Measurements from ENCODE around the gene ESYT1.
A peak's percentile ranks its signal among the peaks of the same experiment; 100 is the strongest.

The ESYT1 gene

DNA sequence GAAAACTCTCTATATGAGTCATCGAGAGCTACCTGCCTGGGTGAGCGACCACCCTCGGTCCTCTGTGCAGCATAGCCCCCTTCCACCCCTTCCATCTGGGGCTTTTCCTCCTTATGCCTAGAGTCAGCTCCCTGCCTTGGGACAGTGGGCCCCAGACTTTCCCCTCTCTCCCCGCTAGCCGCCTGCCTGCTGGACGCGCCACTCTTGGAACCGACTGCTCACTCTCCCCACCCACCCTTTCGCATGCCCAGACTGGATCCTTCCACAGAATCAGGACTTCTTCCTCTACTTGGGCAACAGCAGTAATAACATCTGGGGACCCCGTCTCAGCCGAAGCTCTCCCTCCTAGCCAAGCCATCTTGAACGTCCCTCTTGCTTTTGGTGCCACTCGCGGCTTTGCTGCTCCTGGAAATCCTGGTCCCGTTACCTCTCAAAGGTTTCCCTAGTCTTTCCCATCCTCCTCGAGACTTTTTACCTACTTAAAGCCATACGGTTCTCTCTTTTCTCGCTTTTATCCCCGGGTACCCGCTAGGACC lies 671 bp downstream of the ESYT1 start:
- DNase-seq (ENCODE audit: low spot score) = peak; percentile 26

DNA sequence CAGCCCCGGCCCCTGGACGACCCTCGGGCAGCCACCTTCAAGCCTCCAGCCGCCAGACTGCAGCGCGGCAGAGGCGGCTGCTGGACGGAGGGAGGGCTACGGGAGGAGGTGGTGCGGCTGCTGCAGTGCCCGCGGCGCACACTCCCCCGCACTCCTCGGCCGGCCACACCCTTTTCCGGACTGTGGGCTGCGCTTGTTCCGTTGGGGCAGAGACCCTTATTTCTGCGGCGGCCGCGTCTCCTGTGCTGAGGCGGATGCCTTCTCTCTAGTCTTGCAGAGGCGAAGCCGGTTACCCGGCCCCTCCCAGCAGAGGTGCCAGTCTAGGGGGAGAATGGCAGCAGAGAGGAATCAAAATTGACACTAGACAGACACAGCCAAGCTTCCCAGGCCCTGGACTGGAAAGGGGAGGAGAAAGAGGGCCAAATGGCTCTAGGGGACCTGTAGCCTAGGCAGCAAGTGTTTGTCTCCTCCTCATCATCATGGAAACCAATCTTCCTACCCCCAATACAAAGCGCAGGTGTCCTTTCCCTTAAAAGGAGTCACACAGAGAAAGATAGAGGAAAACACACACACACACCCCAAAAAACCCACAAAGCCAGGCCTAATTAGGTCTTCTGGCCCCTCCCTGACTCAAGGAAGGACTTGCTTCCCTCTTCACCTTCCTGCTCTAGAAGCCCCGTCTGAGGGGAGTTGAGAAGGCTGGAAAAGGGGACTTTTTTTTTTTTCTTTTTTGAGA lies 1.3 kb downstream of the ESYT1 start:
- peak; percentile 69 for DNase-seq (ENCODE audit: low spot score)

DNA sequence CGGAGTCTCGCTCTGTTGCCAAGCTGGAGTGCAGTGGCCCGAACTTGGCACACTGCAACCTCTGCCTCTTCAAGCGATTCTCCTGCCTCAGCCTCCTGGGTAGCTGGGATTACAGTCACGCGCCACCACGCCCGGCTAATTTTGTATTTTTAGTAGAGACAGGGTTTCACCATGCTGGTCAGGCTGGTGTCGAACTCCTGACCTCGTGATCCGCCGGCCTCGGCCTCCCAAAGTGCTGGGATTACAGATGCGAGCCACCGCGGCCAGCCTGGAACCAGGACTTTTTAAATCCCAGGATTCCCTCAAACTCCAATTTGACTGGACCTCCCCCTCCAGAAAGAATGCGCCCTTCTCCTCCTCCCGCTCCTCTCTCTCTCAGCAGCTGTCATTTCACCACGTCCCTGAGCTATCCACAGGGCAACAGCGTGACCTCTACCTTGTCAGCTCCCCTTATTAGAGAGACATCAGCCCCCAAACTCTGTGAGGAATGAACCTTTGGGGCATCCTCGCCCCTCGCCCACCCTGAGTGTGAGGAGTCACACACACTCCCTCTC lies 2.0 kb downstream of the ESYT1 start:
- DNase-seq (ENCODE audit: low spot score) = no peak

DNA sequence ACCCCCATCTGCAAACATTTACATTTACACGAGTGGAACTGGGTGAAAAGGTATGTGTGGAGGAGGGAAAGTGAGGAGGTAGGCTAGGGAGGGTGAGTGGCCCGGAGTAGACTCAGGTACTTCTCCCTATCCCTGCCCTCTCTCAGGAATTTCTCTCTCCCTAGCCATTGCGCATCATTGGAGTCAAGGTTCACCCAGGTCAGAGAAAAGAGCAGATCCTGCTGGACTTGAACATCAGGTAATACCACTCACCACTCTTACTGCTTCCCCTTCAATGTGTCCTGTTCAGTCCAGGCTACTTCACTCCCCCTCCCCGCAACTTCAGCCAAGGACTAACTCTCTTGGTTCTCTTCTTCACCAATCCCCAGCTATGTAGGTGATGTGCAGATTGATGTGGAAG lies 2.8 kb downstream of the ESYT1 start:
- no peak for DNase-seq (ENCODE audit: low spot score)

DNA sequence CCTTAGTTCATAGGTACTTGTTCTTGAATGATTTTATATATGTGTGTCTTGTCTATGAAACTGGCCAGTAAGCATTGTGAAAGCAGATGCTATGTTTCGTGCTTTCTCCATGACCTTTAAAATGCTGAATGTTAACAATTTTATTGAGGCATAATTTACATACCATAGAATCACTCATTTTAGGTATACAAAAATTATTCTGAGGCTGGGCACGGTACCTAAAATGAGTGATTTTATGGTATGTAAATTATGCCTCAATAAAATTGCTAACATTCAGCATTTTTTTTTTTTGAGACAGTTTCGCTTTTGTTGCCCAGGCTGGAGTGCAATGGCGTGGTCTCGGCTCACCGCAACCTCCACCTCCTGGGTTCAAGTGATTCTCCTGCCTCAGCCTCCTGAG lies 6.8 kb downstream of the ESYT1 start:
- DNase-seq (ENCODE audit: low spot score) = no peak

DNA sequence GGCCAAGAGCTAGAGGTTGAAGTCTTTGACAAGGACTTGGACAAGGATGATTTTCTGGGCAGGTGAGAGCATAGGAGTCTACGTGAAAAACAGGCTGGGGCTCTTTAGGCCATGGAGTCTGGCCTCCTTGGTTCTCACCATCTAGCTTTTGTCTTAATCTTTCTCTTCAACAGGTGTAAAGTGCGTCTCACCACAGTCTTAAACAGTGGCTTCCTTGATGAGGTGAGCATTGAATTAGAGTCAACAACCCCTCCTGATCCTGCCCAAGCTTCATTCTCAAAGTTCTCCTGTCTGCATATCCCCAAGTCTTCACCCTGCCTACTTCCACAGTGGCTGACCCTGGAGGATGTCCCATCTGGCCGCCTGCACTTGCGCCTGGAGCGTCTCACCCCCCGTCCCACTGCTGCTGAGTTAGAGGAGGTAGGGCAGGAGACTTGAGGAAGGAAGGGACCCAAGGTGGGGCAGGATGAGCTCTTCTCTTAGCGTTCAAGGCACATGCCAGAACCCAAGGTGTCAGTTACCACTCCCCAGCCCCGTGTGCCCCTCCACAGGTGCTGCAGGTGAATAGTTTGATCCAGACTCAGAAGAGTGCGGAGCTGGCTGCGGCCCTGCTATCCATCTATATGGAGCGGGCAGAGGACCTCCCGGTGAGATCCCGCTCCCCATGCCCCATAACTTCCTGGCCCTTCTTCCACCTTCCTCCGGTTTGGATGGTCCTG lies 9.9 kb downstream of the ESYT1 start:
- no peak for DNase-seq (ENCODE audit: low spot score)

DNA sequence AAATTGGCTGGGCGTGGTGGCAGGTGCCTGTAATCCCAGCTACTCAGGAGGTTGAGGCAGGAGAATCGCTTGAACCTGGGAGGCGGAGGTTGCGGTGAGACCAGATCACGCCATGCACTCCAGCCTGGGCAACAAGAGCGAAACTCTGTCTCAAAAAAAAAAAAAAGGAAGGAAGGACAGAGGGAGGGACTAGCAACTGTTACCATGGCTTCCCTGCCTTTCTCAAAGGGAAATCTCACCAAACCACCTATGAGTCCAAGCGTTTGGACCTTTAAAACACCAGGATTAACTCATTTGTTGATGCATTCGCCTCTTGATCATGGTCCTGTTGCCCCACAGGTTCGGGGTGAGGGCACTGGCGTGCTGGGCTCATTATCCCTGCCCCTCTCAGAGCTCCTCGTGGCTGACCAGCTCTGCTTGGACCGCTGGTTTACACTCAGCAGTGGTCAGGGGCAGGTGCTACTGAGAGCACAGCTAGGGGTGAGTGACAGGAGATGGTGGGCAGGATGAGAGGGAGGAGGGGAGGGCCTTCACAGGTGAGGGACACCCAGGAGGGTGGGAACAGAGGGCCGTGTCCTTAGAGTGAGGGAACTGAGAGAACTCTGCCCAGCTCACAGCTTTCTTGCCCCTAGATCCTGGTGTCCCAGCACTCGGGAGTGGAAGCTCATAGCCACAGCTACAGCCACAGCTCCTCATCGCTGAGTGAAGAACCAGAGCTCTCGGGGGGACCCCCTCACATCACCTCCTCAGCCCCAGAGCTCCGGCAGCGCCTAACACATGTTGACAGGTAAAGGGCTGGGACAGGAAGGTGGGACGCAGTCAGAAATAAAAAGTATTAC lies 14.1 kb downstream of the ESYT1 start:
- no peak for DNase-seq (ENCODE audit: low spot score)

DNA sequence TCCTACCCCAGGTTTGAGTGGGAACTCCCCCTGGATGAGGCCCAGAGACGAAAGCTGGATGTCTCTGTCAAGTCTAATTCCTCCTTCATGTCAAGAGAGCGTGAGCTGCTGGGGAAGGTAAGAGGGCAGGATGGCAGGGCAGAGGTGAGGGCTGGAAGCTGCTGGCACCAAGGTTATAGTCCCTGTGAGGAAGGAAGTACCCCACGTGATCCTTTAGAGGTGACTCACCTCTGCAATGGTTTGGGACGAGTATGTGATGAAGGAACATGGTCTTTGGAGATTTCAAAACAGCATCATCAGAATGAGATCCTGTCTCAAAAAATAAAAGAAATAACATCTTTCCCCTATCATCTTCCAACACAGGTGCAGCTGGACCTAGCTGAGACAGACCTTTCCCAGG lies 15.2 kb downstream of the ESYT1 start:
- no peak for DNase-seq (ENCODE audit: low spot score)

DNA sequence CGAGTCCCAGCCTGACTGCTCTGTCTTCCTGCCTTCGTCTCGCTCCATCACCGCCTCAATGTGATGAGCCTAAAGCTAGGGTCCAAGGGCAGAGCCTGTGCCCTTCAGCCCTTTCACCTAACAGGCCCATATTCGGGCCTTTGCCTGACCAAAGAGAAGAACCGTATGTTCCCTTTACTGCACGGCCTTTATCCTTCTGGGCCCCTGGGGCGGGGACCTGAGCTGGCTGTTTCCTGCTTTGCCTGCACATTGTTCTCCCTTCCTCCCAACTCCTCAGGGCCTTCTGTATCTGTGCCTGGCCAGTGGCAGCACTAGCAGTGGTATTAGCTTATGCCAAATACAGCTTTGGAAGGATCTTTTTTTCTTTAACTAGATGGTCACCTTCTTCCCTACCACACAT lies 15.8 kb downstream of the ESYT1 start:
- DNase-seq (ENCODE audit: low spot score) = no peak

DNA sequence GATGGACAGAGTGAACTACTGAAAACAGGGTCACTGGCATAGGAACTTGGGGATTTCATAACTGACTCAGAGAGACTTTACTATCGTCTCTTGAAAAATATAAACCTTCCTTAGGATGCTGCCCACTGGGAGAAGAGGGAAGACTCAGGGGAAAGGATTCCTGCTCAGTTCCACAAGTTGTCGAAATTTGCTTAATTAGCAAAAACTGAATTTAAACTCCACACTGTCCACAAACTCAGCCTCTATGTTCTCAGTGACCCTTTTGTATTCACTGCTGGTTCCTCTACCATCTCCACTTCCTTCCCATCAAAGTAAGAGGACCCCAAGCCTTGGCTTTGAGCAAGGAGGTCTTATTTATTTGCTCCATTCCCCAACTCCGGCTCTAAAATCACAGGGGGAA lies 17.1 kb downstream of the ESYT1 start:
- no peak for DNase-seq (ENCODE audit: low spot score)

DNA sequence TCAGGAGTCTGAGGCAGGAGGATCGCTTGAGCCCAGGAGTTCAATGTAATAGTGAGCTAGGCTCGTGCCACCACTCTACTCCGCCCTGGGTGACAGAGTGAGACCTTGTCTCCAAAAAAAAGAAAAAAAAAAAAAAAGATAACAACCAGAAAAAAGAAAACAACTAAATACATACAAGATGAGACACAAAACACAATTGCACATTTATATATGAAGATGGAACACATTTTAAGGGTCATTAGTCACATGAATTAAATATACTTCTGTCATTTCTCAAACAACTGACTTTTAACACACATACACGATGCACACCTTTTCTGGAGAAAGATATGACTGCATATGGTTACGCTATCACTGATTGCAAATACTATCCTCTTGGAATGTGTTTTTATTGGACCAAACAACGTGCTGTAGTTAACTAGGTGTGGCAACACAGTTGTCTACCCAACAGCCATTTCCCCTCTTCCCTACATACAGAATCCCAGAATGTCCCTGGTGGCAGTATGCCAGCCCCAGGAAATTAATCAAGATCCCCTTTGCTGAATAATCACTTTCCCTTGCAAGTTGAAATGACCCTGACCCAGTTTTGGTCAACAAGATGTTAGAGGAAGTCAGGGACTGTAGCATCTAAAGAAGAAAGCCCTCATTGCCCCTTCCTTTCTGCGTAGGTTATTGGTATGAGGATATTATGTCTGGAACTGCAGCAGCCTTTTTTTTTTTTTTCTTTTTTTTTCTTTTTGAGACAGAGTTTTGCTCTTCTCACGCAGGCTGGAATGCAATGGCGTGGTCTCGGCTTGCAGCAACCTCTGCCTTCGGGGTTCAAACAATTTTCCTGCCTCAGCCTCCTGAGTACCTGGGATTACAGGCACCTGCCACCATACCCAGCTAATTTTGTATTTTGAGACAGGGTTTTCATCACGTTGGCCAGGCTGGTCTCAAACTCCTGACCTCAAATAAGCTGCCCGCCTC lies 18.7 kb downstream of the ESYT1 start:
- peak; percentile 22 for DNase-seq (ENCODE audit: low spot score)

DNA sequence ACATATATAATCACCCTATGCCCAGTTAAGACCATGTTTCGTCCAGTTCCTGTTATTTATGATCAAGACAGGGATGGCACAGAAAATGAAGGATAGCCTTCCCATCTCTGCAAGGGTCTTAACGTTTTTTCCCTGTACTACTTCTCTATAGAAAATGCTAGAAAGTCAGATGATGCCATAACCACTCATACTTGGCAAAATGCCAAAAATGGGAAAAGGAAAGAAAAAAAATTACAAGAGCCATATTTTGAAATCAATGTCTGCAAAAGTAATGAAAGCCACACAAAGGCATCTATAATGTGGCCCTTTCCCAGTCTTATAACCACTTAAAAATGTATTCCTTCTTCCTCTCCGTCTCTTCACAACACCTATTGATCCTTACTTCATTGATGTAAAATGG lies 22.5 kb downstream of the ESYT1 start:
- DNase-seq (ENCODE audit: low spot score) = peak; percentile 13

DNA sequence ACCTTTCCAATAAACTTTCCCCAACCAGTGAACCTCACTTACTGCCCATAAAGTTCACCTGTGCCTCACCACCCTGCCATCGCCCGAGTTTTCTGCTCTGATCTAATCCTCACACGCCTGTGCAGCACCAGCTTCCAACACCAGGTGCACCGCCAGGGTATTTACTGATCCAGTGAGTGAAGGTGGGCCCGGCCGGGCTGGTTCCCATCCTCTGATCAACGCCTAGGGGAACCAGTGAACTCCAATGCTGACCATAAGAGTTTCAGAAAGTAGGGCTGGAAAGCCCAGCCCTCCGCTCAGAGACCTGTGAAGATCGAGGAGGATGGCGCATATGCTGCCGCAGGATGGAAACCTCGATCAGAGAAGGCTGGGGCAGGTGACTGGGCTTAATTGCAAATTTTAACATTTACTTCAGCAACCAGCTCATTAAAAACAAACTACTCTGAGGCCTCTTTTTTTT lies 23.6 kb downstream of the ESYT1 start:
- peak; percentile 81 for DNase-seq (ENCODE audit: low spot score)

DNA sequence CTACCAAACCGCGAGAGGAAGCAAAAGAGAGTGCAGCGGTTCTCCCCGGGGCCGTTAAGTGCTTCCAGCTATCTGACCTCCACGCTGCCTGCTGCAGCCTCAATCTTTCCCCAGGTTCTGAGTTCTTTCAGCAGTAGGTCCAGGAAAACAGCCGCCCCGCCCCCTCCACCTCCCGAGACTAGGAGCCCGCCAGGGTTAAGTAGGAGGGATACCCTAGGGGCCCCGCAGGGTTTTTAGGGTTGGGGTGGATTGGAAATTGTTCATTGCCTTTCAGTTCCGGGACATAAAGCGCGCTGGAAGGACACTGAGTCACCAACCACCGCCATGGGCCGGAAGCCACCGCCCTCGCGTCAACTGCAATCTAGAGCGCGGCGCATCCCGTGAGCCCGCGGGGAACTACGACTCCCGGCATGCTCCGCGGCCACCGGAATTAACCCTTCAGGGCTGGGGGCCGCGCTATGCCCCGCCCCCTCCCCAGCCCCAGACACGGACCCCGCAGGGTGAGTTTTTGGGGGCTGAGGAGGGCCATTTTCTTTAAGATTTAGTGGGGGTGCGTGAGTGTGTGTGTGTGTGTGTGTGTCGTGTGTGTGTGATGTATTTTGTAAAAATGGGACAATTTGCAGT lies 24.2 kb downstream of the ESYT1 start, which contains the start of gene MYL6B:
TSS of gene MYL6B (plus strand) at position 456 of the 624 bp plus-strand sequence. CDS start 1,332 bp downstream, outside the sequence.
- peak; percentile 92 for DNase-seq (ENCODE audit: low spot score)

DNA sequence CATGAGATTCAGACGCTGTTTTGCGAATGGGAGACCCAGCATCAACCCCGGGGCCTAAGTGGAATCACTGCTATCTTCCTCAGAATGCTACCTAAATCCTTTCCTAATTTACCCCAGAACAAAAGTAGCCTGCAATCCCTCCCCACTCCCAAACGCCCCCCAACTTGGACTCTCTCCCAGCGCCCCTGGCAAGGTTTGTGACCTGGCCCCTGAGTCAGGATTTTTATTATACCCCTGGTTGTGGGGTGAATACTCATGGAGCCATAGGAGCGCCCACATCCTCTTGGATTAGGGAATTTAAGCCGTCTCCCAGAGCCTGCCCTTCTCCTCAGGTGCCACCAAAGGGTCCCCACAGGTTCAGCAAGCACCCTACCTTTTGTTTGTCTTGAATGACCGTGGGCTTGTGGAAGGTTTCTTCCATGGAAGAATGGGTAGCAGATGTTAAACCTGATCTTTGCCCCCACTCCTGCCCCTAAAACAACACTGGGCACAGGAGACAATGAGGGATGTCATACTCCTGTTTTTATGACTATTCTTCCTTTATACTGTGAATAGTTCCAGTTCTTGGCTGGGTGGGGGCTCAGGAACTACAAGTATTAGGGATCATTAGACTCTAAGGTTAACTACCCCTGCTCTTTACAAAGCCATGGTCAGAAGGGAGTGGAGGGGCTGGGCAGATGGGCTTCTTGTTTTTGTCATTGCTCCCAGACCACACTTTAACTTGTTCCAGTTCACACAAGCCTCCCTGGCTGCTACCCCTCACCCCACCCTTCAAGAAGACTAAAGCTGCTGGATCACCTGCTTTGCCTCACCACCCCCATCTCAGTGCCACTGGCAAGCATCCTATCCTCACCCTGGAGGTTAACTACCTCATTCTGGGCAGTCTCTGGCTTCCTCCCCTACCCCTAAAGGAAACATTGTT lies 24.9 kb downstream of the ESYT1 start:
- peak; percentile 9 for DNase-seq (ENCODE audit: low spot score)

DNA sequence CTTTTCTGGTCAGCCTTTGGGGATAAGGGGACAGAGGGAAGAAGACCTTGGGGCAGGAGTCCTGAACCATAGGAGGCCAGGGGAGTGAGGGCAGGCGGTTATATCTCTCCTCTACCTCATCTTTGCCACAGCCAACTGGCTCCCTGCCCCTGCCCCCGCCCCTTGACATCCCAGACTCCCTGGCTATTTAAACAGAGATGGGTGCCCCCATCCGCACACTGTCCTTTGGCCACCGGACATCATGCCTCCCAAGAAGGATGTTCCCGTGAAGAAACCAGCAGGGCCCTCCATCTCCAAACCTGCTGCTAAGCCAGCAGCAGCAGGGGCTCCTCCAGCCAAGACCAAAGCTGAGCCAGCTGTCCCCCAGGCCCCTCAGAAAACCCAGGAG lies 25.6 kb downstream of the ESYT1 start:
- DNase-seq (ENCODE audit: low spot score) = no peak

DNA sequence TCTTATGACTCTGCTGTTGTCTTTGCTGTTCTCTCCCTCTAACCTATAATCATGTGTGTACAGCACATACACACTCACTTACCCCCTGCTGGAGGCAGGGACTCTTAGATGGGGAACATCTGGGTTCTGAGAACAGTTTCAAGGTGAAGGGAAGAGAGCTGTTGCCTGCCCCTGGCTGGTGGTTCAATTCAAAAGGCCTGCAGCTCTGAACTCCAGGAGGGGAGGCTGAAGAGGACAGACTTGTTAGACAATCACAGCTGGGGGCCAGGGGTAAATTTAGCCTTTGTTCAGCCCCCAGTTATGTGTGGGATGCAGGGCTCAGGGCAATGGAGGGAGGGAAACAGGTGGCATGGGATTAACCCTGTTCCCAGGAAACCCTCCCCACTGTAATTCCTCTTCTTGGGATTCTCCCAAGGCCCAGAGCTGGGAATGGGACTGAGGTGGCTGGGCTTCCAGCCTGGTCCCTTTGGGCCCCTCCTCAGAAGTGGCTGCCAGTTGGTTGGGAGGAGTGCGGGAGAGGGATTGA lies 26.2 kb downstream of the ESYT1 start:
- no peak for DNase-seq (ENCODE audit: low spot score)

DNA sequence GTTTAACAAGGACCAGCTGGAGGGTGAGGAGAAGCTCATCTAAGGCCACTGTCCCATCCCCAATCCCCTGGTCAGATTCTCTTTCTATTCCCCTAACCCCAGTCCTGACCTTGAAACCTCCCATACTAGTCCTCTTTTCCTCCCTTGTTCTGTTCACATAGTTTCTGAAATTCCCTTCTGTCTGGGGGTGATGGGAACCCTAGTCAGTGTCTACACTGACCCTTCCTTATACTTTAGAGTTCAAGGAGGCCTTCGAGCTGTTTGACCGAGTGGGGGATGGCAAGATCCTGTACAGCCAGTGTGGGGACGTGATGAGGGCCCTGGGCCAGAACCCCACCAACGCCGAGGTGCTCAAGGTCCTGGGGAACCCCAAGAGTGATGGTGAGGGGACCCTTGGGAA lies 26.8 kb downstream of the ESYT1 start:
- DNase-seq (ENCODE audit: low spot score) = no peak

DNA sequence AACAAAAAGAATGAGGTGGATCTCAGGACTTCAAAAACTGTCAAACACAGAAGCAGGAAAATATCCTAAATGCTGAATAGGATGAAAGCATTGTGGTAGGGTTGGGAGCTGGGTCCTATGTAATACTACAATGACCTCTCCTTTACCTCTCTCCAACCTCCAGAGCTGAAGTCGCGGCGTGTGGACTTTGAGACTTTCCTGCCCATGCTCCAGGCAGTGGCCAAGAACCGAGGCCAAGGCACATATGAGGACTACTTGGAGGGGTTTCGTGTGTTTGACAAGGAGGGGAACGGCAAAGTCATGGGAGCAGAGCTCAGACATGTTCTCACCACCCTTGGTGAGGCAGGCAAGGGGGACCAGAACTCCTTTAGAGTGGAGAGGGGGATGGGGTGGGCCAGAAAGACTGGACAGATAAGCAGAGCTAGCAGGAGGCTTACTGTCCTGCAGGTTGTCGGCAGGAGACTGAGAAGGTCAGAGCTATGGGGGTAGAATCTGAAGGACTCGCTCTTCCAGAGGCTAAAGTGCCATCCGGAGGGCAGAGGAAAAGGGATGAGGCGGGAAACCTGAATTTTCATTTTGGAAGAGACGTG lies 27.3 kb downstream of the ESYT1 start:
- DNase-seq (ENCODE audit: low spot score) = no peak

All from SW480 (cell line).